Spleen (tissue), 7 donors: ENCODE data around the gene RSBN1L.

ENCODE experiments used
- POLR2A ChIP-seq, 3 donors: fragments of 450-650 bp; IDR thresholded peaks; one replicate each; pipeline ENCODE4 v1.5.1; 2017; ENCODE audit warnings: antibody characterized with exemption in 3 of 3, mild to moderate bottlenecking in 1 of 3
- POLR2AphosphoS5 ChIP-seq, 3 donors: sonication (generic); formaldehyde crosslinking; IDR thresholded peaks; one replicate each; pipeline ENCODE4 v1.5.1; 2017; ENCODE audit warnings: antibody characterized with exemption in 3 of 3
- TF ChIP-seq, protein P1 (sequence below), 11 experiments: fragments of 200-600 bp in 7 of 11; fragments of 450-650 bp in 4 of 11; sonication (generic) in 4 of 11; IDR thresholded peaks in 8 of 11; conservative IDR thresholded peaks in 3 of 11; 1 replicate in 7 of 11; 2 replicates in 4 of 11; pipeline versions ENCODE4 v1.4.0 to v1.8.0; 2016 to 2021; ENCODE audit warnings: antibody characterized with exemption in 11 of 11, inconsistent platforms in 4 of 11, mild to moderate bottlenecking in 1 of 11
- donor health status: DM: no; HTN: no; CAD: no; lungs with moderate emphysema.
- donor health status: DM: no; HTN: no; CAD: no.
- donor health status: DM: no; HTN: no; CAD: no.

DNA sequence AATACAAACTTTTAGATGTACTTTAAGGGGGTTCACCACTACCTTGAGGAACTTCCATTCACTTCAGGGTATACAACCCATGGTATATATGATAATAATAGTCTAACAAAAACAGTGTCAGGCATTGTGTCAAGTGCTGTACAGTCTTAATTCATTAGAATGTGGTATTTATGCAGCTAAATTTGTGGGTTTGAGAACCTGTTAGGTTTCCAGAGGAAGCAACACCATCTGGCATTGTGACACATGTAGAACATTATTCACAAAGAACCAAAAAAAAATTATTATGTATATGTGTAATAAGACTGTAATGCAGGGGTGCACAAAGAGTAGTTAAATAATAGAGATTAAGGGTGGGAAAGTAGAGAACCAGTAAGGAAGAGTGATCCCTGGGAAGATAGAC is 75.6 kb downstream of the RSBN1L start:
- TF ChIP-seq POLR2AphosphoS5 (IDR thresholded peaks at IDR 0.05) = no peak
- TF ChIP-seq POLR2A (IDR thresholded peaks at IDR 0.05) = no peak
- TF ChIP-seq, protein P1, sequence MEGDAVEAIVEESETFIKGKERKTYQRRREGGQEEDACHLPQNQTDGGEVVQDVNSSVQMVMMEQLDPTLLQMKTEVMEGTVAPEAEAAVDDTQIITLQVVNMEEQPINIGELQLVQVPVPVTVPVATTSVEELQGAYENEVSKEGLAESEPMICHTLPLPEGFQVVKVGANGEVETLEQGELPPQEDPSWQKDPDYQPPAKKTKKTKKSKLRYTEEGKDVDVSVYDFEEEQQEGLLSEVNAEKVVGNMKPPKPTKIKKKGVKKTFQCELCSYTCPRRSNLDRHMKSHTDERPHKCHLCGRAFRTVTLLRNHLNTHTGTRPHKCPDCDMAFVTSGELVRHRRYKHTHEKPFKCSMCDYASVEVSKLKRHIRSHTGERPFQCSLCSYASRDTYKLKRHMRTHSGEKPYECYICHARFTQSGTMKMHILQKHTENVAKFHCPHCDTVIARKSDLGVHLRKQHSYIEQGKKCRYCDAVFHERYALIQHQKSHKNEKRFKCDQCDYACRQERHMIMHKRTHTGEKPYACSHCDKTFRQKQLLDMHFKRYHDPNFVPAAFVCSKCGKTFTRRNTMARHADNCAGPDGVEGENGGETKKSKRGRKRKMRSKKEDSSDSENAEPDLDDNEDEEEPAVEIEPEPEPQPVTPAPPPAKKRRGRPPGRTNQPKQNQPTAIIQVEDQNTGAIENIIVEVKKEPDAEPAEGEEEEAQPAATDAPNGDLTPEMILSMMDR (IDR thresholded peaks at IDR 0.05 in 8 of 11, conservative IDR thresholded peaks at IDR 0.05 in 3 of 11) = no peak
